ENCODE data around the gene TSPOAP1. TPM values are rescaled to one million over a fixed set of nuclear protein-coding genes. Genes with fewer than 3 reads are reported as not detected.
A peak's percentile ranks its signal among the peaks of the same experiment; 100 is the strongest.

Gene TSPOAP1
- total and polyA plus RNA-seq, 2 of the 13 experiments (the other 11 are each of a cell fraction or from before 2014, with no cell fraction given) = not detected

- TF ChIP-seq IRF9 (CRISPR knock-in tag; IDR thresholded peaks at IDR 0.05; ENCODE audit: borderline replicate concordance) (peak; percentile 31; the same call in 1 of the 2 replicates), MEIS1 (CRISPR knock-in tag; IDR thresholded peaks at IDR 0.05; ENCODE audit: borderline replicate concordance) (peak; percentile 90), DZIP1 (CRISPR knock-in tag; IDR thresholded peaks at IDR 0.05) (no peak), ZNF589 (CRISPR knock-in tag; conservative IDR thresholded peaks at IDR 0.05) (peak; percentile 78), ZNF644 (CRISPR knock-in tag; IDR thresholded peaks at IDR 0.05; ENCODE audit: low read depth) (no peak; the same call in none of the 2 replicates), SALL1 (CRISPR knock-in tag; IDR thresholded peaks at IDR 0.05) (peak; percentile 96), NR2F6 (IDR thresholded peaks at IDR 0.05) (no peak), NR2F6 (CRISPR knock-in tag; IDR thresholded peaks at IDR 0.05) (peak; percentile 47; the same call in 1 of the 2 replicates), ZNF749 (CRISPR knock-in tag; IDR thresholded peaks at IDR 0.05; ENCODE audit: borderline replicate concordance) (peak; percentile 76), ZNF230 (CRISPR knock-in tag; IDR thresholded peaks at IDR 0.05) (peak; percentile 83; the same call in 1 of the 2 replicates), PPARG (CRISPR knock-in tag; conservative IDR thresholded peaks at IDR 0.05) (peak; percentile 88), ONECUT2 (CRISPR knock-in tag; IDR thresholded peaks at IDR 0.05) (no peak), KIAA2018 (CRISPR knock-in tag; IDR thresholded peaks at IDR 0.05; ENCODE audit: borderline replicate concordance) (peak; percentile 59; the same call in 1 of the 2 replicates), TRIM24 (CRISPR knock-in tag; IDR thresholded peaks at IDR 0.05) (no peak), ZNF775 (CRISPR knock-in tag; IDR thresholded peaks at IDR 0.05; ENCODE audit: borderline replicate concordance) (peak; percentile 60; the same call in 1 of the 2 replicates), ZNF83 (CRISPR knock-in tag; IDR thresholded peaks at IDR 0.05; ENCODE audit: borderline replicate concordance) (no peak), CHD2 (IDR thresholded peaks at IDR 0.05; ENCODE audit: low read depth, low read length) (peak; percentile 53), ZBTB7B (CRISPR knock-in tag; IDR thresholded peaks at IDR 0.05) (peak; percentile 66)
Observed at GRCh38 chr17:58351831-58352595, 23.4 kb upstream of the TSPOAP1 start, which contains the start of gene SUPT4H1 (continued).

Measured in HepG2 (cell line).